A673 (cell line): ENCODE measurements around the gene ACYP2. TPM values are rescaled to one million over a fixed set of nuclear protein-coding genes. Genes with fewer than 3 reads are reported as not detected.

Experiments used
- BruUV-seq: library from RNA; stranded (reverse); fragments of 400-500 nt; replicated peaks from 2 replicates; lab custom pipeline; 2021; lab: Mats Ljungman, UMichigan
- CTCF ChIA-PET: fragments of 300-600 bp; sonication (Branson Sonifier 250); formaldehyde crosslinking; loops from one replicate; lab custom pipeline; 2022; ENCODE audit warnings: antibody characterized with exemption; lab: Charles Lee
- POLR2A ChIA-PET: fragments of 300-600 bp; sonication (Branson Sonifier 250); formaldehyde crosslinking; loops from one replicate; lab custom pipeline; 2022; ENCODE audit warnings: antibody characterized with exemption; ENCODE audit not compliant: low non-redundant PET; lab: Charles Lee
- DNase-seq: peaks from one replicate; pipeline ENCODE4 v3.0.0-alpha.2; 2015; ENCODE audit warnings: low spot score
- H3K27ac ChIP-seq: fragments of 200-600 bp; sonication (generic); 2 replicates; pipeline ENCODE4 v1.5.1; 2016; ENCODE audit warnings: mixed run types, low read depth, mild to moderate bottlenecking, mixed read lengths, antibody characterized with exemption, low read length; ENCODE audit not compliant: poor library complexity, severe bottlenecking
- H3K27me3 ChIP-seq: fragments of 200-600 bp; sonication (generic); replicated peaks from 2 replicates; pipeline ENCODE4 v1.6.1; 2017; ENCODE audit warnings: mixed run types, low read depth, mild to moderate bottlenecking, mixed read lengths, antibody characterized with exemption, low read length; ENCODE audit not compliant: insufficient read depth, poor library complexity
- H3K36me3 ChIP-seq: fragments of 200-600 bp; sonication (generic); 2 replicates; pipeline ENCODE4 v1.6.1; 2016; ENCODE audit warnings: mixed run types, mild to moderate bottlenecking, mixed read lengths, antibody characterized with exemption, low read length; ENCODE audit not compliant: insufficient read depth, poor library complexity, severe bottlenecking
- H3K4me1 ChIP-seq: fragments of 200-600 bp; sonication (generic); 2 replicates; pipeline ENCODE4 v1.6.1; 2017; ENCODE audit warnings: mixed run types, mild to moderate bottlenecking, mixed read lengths, antibody characterized with exemption, low read length; ENCODE audit not compliant: insufficient read depth, poor library complexity, severe bottlenecking
- H3K4me3 ChIP-seq: fragments of 200-600 bp; sonication (generic); 2 replicates; pipeline ENCODE4 v1.5.1; 2016; ENCODE audit warnings: low read depth, mixed run types, mild to moderate bottlenecking, mixed read lengths, low read length; ENCODE audit not compliant: poor library complexity, severe bottlenecking
- H3K9me3 ChIP-seq: fragments of 200-600 bp; sonication (generic); 2 replicates; pipeline ENCODE4 v1.6.1; 2016; ENCODE audit warnings: mixed run types, low read depth, mild to moderate bottlenecking, mixed read lengths, antibody characterized with exemption, low read length; ENCODE audit not compliant: poor library complexity, severe bottlenecking
- EZH2 ChIP-seq: fragments of 200-600 bp; sonication (generic); IDR thresholded peaks from 2 replicates; pipeline ENCODE4 v1.6.1; 2017; ENCODE audit warnings: borderline replicate concordance, low read depth, mild to moderate bottlenecking, mixed read lengths, antibody characterized with exemption, low read length; ENCODE audit not compliant: poor library complexity, severe bottlenecking
- intact Hi-C: fragments of 100-400 bp; cut with micrococcal nuclease; formaldehyde crosslinking; loops from one replicate; pipeline ENCODE4 v1.10.0; 2022; ENCODE audit not compliant: unreplicated experiment
- total RNA-seq: library from RNA; stranded (reverse); gene quantifications from 2 replicates; pipeline ENCODE4 v1.2.3, GENCODE V29; 2021
- TF ChIP-seq, protein P1 (sequence below): fragments of 300-800, 200-600 bp; sonication (generic); conservative IDR thresholded peaks from 2 replicates; pipeline ENCODE4 v1.5.1; 2017; ENCODE audit warnings: low read depth, mild to moderate bottlenecking, antibody characterized with exemption, low read length, moderate library complexity, mixed read lengths

The ACYP2 gene
- total RNA-seq, 1 experiment from 2014 or later, result 10.1 TPM

DNA sequence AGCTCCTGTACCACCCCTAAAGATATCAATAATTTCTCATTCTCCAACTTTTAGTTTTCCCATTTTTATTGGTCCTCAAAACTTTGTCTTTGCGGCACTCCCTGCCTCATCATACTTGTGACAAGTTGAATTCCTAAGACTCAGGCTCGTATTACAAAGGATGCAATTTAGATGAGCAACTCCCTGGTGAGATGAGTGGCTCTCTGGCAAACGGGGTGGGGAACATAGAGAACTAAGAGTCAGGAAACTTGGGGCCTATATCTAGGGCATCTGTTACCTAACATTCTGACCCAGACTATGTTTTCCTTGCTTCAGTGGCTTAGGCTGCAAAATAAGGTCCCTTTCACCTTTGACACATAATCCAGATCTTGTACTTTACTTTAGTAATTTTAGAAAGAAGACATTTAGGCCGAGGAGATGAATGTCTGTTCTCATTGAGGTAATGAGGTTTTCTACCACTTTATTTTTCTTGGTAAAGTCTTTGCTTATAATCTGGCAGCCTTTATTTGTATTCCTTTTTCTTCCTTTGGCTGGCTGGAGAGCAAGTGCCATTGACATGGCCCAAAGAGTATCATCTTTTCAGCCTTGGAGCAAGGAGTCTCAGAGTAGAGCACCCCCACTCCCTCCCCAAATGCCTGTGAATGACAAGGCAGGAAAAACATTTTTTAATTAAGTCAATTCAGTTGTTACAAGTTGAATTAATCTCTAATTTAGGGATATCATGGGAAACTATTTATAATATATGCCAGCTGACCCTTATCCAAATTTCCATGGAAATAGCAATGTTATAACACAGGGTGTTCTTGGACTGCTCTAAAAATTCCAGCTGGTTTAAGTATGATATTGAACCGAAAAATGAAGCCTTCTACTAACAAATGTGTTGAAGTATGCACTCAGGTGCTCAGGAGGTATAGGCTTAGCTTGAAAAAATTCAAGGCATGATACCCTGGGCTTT lies 125.4 kb downstream of the ACYP2 start:
- Histone ChIP-seq H3K36me3 (no peaks in the 10 kb centered on the region), H3K4me1 (no peaks in the 10 kb centered on the region), H3K4me3 (no peak overlapping the region), H3K27me3 (no peaks in the 10 kb centered on the region), H3K9me3 (peaks cover 11% of the 10 kb centered on the region), H3K27ac (no peak overlapping the region)
- peak; percentile 27 for DNase-seq
- CTCF ChIA-PET, result no interaction called here
- TF ChIP-seq, protein P1, sequence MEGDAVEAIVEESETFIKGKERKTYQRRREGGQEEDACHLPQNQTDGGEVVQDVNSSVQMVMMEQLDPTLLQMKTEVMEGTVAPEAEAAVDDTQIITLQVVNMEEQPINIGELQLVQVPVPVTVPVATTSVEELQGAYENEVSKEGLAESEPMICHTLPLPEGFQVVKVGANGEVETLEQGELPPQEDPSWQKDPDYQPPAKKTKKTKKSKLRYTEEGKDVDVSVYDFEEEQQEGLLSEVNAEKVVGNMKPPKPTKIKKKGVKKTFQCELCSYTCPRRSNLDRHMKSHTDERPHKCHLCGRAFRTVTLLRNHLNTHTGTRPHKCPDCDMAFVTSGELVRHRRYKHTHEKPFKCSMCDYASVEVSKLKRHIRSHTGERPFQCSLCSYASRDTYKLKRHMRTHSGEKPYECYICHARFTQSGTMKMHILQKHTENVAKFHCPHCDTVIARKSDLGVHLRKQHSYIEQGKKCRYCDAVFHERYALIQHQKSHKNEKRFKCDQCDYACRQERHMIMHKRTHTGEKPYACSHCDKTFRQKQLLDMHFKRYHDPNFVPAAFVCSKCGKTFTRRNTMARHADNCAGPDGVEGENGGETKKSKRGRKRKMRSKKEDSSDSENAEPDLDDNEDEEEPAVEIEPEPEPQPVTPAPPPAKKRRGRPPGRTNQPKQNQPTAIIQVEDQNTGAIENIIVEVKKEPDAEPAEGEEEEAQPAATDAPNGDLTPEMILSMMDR, result no peak
- no peak for TF ChIP-seq EZH2
- POLR2A ChIA-PET, result no interaction called here
- intact Hi-C loops, result no loop called here
- no TSS peak for BruUV-seq

DNA sequence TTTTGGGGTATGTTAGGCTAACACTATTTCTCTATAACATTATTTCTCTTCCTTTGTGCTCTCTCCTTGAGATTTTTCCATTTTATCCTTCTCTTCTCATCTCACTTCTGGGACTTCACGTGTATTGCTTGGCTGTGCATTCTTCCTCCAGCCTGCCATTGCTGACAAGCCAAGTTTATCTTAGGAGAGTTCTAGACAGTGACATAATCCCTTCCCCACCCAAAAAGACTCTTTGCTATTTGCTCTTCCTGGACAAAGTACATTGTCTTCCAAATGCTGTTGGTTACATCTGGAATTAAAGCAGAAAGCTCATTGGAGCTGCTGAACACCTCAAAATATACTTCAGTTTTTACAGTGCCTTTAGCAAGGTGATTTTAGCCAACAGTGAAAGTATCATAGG lies 131.7 kb downstream of the ACYP2 start:
- H3K4me3 ChIP-seq, result no peak overlapping the region
- no peaks in the 10 kb centered on the region for H3K36me3 ChIP-seq
- no TSS peak for BruUV-seq
- ChIA-PET POLR2A (no interaction called here), CTCF (no interaction called here)
- no peak for DNase-seq
- intact Hi-C loops, result no loop called here
- H3K4me1 ChIP-seq, result no peaks in the 10 kb centered on the region
- no peaks in the 10 kb centered on the region for H3K9me3 ChIP-seq
- TF ChIP-seq, protein P1, result no peak
- TF ChIP-seq EZH2, result no peak
- H3K27me3 ChIP-seq, result no peaks in the 10 kb centered on the region
- H3K27ac ChIP-seq, result no peak overlapping the region

DNA sequence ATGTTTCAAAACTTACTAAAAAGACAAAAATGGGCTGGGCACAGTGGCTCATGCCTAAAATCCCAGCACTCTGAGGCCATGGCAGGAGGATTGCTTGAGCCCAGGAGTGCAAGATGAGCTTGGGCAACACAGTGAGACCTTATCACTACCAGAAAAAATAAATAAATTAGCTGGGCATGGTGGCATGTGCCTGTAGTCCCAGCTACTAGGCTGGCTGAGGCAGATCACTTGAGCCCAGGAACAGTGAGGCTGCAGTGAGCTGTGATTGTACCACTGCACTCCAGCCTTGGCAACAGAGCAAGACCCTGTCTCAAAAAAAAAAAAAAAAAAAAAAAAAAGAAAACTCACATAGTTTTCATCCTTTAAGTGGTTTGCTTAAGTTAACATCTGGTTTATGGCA lies 134.2 kb downstream of the ACYP2 start:
- CTCF ChIA-PET, result no interaction called here
- no peak overlapping the region for H3K4me3 ChIP-seq
- no peaks in the 10 kb centered on the region for H3K9me3 ChIP-seq
- H3K4me1 ChIP-seq, result no peaks in the 10 kb centered on the region
- no TSS peak for BruUV-seq
- POLR2A ChIA-PET, result no interaction called here
- TF ChIP-seq EZH2, result no peak
- TF ChIP-seq, protein P1, result no peak
- H3K27ac ChIP-seq, result no peak overlapping the region
- intact Hi-C loops, result no loop called here
- no peaks in the 10 kb centered on the region for H3K36me3 ChIP-seq
- no peak for DNase-seq
- no peaks in the 10 kb centered on the region for H3K27me3 ChIP-seq
